Measurements from ENCODE around the gene IL17D. TPM values are rescaled to one million over a fixed set of nuclear protein-coding genes. Genes with fewer than 3 reads are reported as not detected.
A peak's percentile ranks its signal among the peaks of the same experiment; 100 is the strongest.

IL17D gene
- total and polyA plus RNA-seq, 2 experiments from 2014 or later, result 3.7 to 11.0 TPM

- Histone ChIP-seq H3K27ac (no peak overlapping the region), H3K9me2 (replicated peaks; ENCODE audit: insufficient read depth) (no peaks in the 10 kb centered on the region), H3K27me3 (no peaks in the 10 kb centered on the region), H3K4me1 (ENCODE audit: insufficient read depth) (peaks cover 14% of the 10 kb centered on the region), H4K20me1 (ENCODE audit: insufficient read depth, poor library complexity, severe bottlenecking) (no peaks in the 10 kb centered on the region), H3K36me3 (replicated peaks; ENCODE audit: insufficient read depth, low read depth) (no peaks in the 10 kb centered on the region), H3K9me3 (ENCODE audit: low read depth) (no peaks in the 10 kb centered on the region), H3K4me3 (no peak overlapping the region), H3K4me2 (no peak overlapping the region), H3K79me2 (no peaks in the 10 kb centered on the region), H2AFZ (no peak overlapping the region)
- no peak for DNase-seq (ENCODE audit: low spot score)
- 100% methylated on average over 1 of the region's 1 CpG for WGBS (ENCODE audit: low lambda C conversion rate, missing lambda C conversion rate)
- no peak for TF ChIP-seq EZH2phosphoT487 (IDR thresholded peaks at IDR 0.05; ENCODE audit: low read depth, severe bottlenecking, unreplicated experiment)
- no peak for TF ChIP-seq CTCF (IDR thresholded peaks at IDR 0.05; ENCODE audit: poor library complexity)
- TF ChIP-seq EZH2 (IDR thresholded peaks at IDR 0.05; ENCODE audit: borderline replicate concordance), result no peak
Measured at GRCh38 chr13:20682061-20682460, 21.4 kb upstream of the IL17D start.

GRCh38 chr13:20684041-20684440 is 19.5 kb upstream of the IL17D start:
- TF ChIP-seq EZH2phosphoT487 (IDR thresholded peaks at IDR 0.05; ENCODE audit: low read depth, severe bottlenecking, unreplicated experiment) (no peak), CTCF (IDR thresholded peaks at IDR 0.05; ENCODE audit: poor library complexity) (no peak), EZH2 (IDR thresholded peaks at IDR 0.05; ENCODE audit: borderline replicate concordance) (no peak)

GRCh38 chr13:20684546-20684945 is 19.0 kb upstream of the IL17D start:
- Histone ChIP-seq H3K27ac (no peak overlapping the region), H3K4me2 (no peak overlapping the region), H4K20me1 (ENCODE audit: insufficient read depth, poor library complexity, severe bottlenecking) (no peaks in the 10 kb centered on the region), H3K27me3 (no peaks in the 10 kb centered on the region), H3K9me2 (replicated peaks; ENCODE audit: insufficient read depth) (no peaks in the 10 kb centered on the region), H2AFZ (no peak overlapping the region), H3K4me1 (ENCODE audit: insufficient read depth) (peaks cover 5% of the 10 kb centered on the region), H3K4me3 (no peak overlapping the region), H3K36me3 (replicated peaks; ENCODE audit: insufficient read depth, low read depth) (no peaks in the 10 kb centered on the region), H3K9me3 (ENCODE audit: low read depth) (no peaks in the 10 kb centered on the region), H3K79me2 (no peaks in the 10 kb centered on the region)
- TF ChIP-seq EZH2 (IDR thresholded peaks at IDR 0.05; ENCODE audit: borderline replicate concordance) (no peak), CTCF (IDR thresholded peaks at IDR 0.05; ENCODE audit: poor library complexity) (no peak), EZH2phosphoT487 (IDR thresholded peaks at IDR 0.05; ENCODE audit: low read depth, severe bottlenecking, unreplicated experiment) (no peak)
- DNase-seq (ENCODE audit: low spot score), result peak; percentile 26
- WGBS (ENCODE audit: low lambda C conversion rate, missing lambda C conversion rate), result 76% methylated on average over 18 of the region's 18 CpGs

More at GRCh38 chr13:20684041-20684440, 19.5 kb upstream of the IL17D start:
- no peaks in the 10 kb centered on the region for H3K9me2 ChIP-seq (replicated peaks; ENCODE audit: insufficient read depth)
- WGBS (ENCODE audit: low lambda C conversion rate, missing lambda C conversion rate), result 88% methylated on average over 4 of the region's 4 CpGs
- no peaks in the 10 kb centered on the region for H3K36me3 ChIP-seq (replicated peaks; ENCODE audit: insufficient read depth, low read depth)
- H3K79me2 ChIP-seq, result no peaks in the 10 kb centered on the region
- no peak overlapping the region for H3K27ac ChIP-seq
- H2AFZ ChIP-seq, result no peak overlapping the region
- H3K4me2 ChIP-seq, result no peak overlapping the region
- no peaks in the 10 kb centered on the region for H3K27me3 ChIP-seq
- H3K9me3 ChIP-seq (ENCODE audit: low read depth), result no peaks in the 10 kb centered on the region
- H4K20me1 ChIP-seq (ENCODE audit: insufficient read depth, poor library complexity, severe bottlenecking), result no peaks in the 10 kb centered on the region
- peaks cover 5% of the 10 kb centered on the region for H3K4me1 ChIP-seq (ENCODE audit: insufficient read depth)
- DNase-seq (ENCODE audit: low spot score), result no peak
- H3K4me3 ChIP-seq, result no peak overlapping the region

GRCh38 chr13:20685092-20685491 is 18.4 kb upstream of the IL17D start:
- H4K20me1 ChIP-seq (ENCODE audit: insufficient read depth, poor library complexity, severe bottlenecking), result no peaks in the 10 kb centered on the region
- no peak overlapping the region for H3K27ac ChIP-seq
- 32% methylated on average over 6 of the region's 6 CpGs for WGBS (ENCODE audit: low lambda C conversion rate, missing lambda C conversion rate)
- DNase-seq (ENCODE audit: low spot score), result no peak
- no peaks in the 10 kb centered on the region for H3K9me2 ChIP-seq (replicated peaks; ENCODE audit: insufficient read depth)
- no peak overlapping the region for H2AFZ ChIP-seq
- no peaks in the 10 kb centered on the region for H3K27me3 ChIP-seq
- H3K4me3 ChIP-seq, result no peak overlapping the region
- no peaks in the 10 kb centered on the region for H3K36me3 ChIP-seq (replicated peaks; ENCODE audit: insufficient read depth, low read depth)
- peaks cover 5% of the 10 kb centered on the region for H3K4me1 ChIP-seq (ENCODE audit: insufficient read depth)
- H3K79me2 ChIP-seq, result no peaks in the 10 kb centered on the region
- no peak overlapping the region for H3K4me2 ChIP-seq
- TF ChIP-seq EZH2 (IDR thresholded peaks at IDR 0.05; ENCODE audit: borderline replicate concordance) (no peak), EZH2phosphoT487 (IDR thresholded peaks at IDR 0.05; ENCODE audit: low read depth, severe bottlenecking, unreplicated experiment) (no peak), CTCF (IDR thresholded peaks at IDR 0.05; ENCODE audit: poor library complexity) (no peak)
- no peaks in the 10 kb centered on the region for H3K9me3 ChIP-seq (ENCODE audit: low read depth)

All from hepatocyte (in vitro differentiated cells).